Hepatocyte (in vitro differentiated cells): Measurements from ENCODE around the gene EVA1A.

Source experiments
- CTCF ChIP-seq: fragments of 200-600 bp; sonication (generic); IDR thresholded peaks from 2 replicates; pipeline ENCODE4 v1.5.1; 2016; ENCODE audit warnings: antibody characterized with exemption, mild to moderate bottlenecking; ENCODE audit not compliant: poor library complexity
- EZH2phosphoT487 ChIP-seq: fragments of 200-600 bp; sonication (generic); IDR thresholded peaks from one replicate; pipeline ENCODE4 v1.6.1; 2018; ENCODE audit warnings: antibody characterized with exemption, mild to moderate bottlenecking, low read depth, moderate library complexity; ENCODE audit not compliant: unreplicated experiment, severe bottlenecking

GRCh38 chr2:75564713-75565359, 4.1 kb upstream of the EVA1A start:
- TF ChIP-seq CTCF (no peak), EZH2phosphoT487 (no peak)
